ENCODE measurements around the gene UBXN11. TPM values are rescaled to one million over a fixed set of nuclear protein-coding genes. Genes with fewer than 3 reads are reported as not detected.

UBXN11 gene
- total RNA-seq, 1 experiment from 2014 or later, result 12.5 TPM

DNA sequence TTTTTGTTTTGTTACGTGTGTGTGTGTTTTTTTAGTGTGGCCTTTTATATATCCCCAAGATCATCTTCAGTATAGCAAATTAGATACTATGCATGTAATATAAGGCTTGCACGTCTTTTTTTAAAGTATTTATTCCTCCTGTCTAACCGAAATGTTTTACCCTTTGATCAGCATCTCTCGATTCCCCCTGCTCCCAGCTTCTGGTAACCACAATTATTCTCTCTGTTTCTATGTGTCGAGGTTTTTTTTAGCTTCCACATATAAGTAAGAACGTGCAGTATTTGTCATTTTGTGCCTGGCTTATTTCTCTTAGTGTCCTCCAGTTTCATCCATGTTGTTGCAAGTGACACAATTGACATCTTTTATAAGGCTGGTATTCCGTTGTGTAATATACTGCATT lies 53.7 kb downstream of the UBXN11 start:
- Mint-ChIP-seq H3K4me1 (ENCODE audit: low read depth, unreplicated experiment) (peaks cover 6% of the 10 kb centered on the region), H3K27me3 (ENCODE audit: insufficient read depth, unreplicated experiment) (no peaks in the 10 kb centered on the region), H3K4me3 (ENCODE audit: unreplicated experiment) (no peak overlapping the region), H3K36me3 (ENCODE audit: insufficient read depth, unreplicated experiment) (peaks cover 45% of the 10 kb centered on the region), H3K9me3 (ENCODE audit: unreplicated experiment) (peaks cover 8% of the 10 kb centered on the region), H3K27ac (ENCODE audit: unreplicated experiment) (no peak overlapping the region)
- no TSS peak for BruUV-seq (replicated peaks)
- no peak for DNase-seq
- TF ChIP-seq, protein P1, sequence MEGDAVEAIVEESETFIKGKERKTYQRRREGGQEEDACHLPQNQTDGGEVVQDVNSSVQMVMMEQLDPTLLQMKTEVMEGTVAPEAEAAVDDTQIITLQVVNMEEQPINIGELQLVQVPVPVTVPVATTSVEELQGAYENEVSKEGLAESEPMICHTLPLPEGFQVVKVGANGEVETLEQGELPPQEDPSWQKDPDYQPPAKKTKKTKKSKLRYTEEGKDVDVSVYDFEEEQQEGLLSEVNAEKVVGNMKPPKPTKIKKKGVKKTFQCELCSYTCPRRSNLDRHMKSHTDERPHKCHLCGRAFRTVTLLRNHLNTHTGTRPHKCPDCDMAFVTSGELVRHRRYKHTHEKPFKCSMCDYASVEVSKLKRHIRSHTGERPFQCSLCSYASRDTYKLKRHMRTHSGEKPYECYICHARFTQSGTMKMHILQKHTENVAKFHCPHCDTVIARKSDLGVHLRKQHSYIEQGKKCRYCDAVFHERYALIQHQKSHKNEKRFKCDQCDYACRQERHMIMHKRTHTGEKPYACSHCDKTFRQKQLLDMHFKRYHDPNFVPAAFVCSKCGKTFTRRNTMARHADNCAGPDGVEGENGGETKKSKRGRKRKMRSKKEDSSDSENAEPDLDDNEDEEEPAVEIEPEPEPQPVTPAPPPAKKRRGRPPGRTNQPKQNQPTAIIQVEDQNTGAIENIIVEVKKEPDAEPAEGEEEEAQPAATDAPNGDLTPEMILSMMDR (IDR thresholded peaks at IDR 0.05; ENCODE audit: insufficient read depth in 1 of 2, low read depth in 1 of 2, low read length in 1 of 2, severe bottlenecking in 1 of 2, unreplicated experiment in 1 of 2), result no peak
- Histone ChIP-seq H3K27me3 (replicated peaks; ENCODE audit: control insufficient read depth, insufficient read depth, low read length) (no peaks in the 10 kb centered on the region), H3K36me3 (ENCODE audit: control insufficient read depth, insufficient read depth, low read length) (no peaks in the 10 kb centered on the region), H3K4me3 (ENCODE audit: low read depth, low read length) (no peak overlapping the region), H3K9me3 (no peaks in the 10 kb centered on the region), H3K4me1 (no peaks in the 10 kb centered on the region)
- ChIA-PET CTCF (no interaction called here), POLR2A (no interaction called here)
- intact Hi-C loops (cut with micrococcal nuclease; ENCODE audit: unreplicated experiment), result no loop called here

DNA sequence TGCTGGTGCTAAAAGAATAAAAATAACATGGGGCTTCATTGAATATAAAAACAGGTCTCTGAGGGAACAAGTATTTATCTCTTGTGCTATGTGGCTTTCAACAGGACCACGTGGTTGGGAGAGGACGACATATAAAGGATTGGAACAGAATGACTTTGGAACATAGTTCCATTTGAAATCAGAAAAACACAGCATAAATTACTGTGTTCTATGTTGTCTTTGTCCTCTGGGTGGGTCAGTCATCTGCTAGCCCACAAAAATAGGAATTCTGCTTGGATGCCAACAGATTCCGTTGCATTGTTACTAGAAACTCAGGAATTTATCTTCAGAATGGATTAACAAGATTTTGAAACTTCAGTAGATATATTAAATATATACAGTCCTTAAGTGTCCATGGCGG lies 66.5 kb downstream of the UBXN11 start:
- Mint-ChIP-seq H3K4me1 (ENCODE audit: low read depth, unreplicated experiment) (peaks cover 17% of the 10 kb centered on the region), H3K36me3 (ENCODE audit: insufficient read depth, unreplicated experiment) (peaks cover 20% of the 10 kb centered on the region), H3K4me3 (ENCODE audit: unreplicated experiment) (no peak overlapping the region), H3K9me3 (ENCODE audit: unreplicated experiment) (no peaks in the 10 kb centered on the region), H3K27me3 (ENCODE audit: insufficient read depth, unreplicated experiment) (no peaks in the 10 kb centered on the region), H3K27ac (ENCODE audit: unreplicated experiment) (no peak overlapping the region)
- TF ChIP-seq, protein P1 (IDR thresholded peaks at IDR 0.05; ENCODE audit: insufficient read depth in 1 of 2, low read depth in 1 of 2, low read length in 1 of 2, severe bottlenecking in 1 of 2, unreplicated experiment in 1 of 2), result no peak
- H3K9me3 ChIP-seq, result no peaks in the 10 kb centered on the region
- H3K27me3 ChIP-seq (replicated peaks; ENCODE audit: control insufficient read depth, insufficient read depth, low read length), result no peaks in the 10 kb centered on the region
- ChIA-PET POLR2A (no interaction called here), CTCF (no interaction called here)
- H3K36me3 ChIP-seq (ENCODE audit: control insufficient read depth, insufficient read depth, low read length), result no peaks in the 10 kb centered on the region
- DNase-seq, result no peak
- intact Hi-C loops (cut with micrococcal nuclease; ENCODE audit: unreplicated experiment), result no loop called here
- peaks cover 7% of the 10 kb centered on the region for H3K4me1 ChIP-seq
- no TSS peak for BruUV-seq (replicated peaks)
- no peak overlapping the region for H3K4me3 ChIP-seq (ENCODE audit: low read depth, low read length)

- H3K36me3 Mint-ChIP-seq (ENCODE audit: insufficient read depth, unreplicated experiment), result peaks cover 13% of the 10 kb centered on the region
- CTCF ChIA-PET, result interaction anchor here (1.0 kb wide), 1 partner anchor 68 kb away, joined by 5 read pairs; the partner anchor contains the start of gene ZNF593
- no peaks in the 10 kb centered on the region for H3K9me3 Mint-ChIP-seq (ENCODE audit: unreplicated experiment)
- BruUV-seq (replicated peaks), result no TSS peak
- peaks cover 7% of the 10 kb centered on the region for H3K4me1 ChIP-seq
- POLR2A ChIA-PET, result no interaction called here
- intact Hi-C loops (cut with micrococcal nuclease; ENCODE audit: unreplicated experiment), result no loop called here
- H3K4me1 Mint-ChIP-seq (ENCODE audit: low read depth, unreplicated experiment), result peaks cover 23% of the 10 kb centered on the region
- H3K4me3 ChIP-seq (ENCODE audit: low read depth, low read length), result no peak overlapping the region
- H3K27ac Mint-ChIP-seq (ENCODE audit: unreplicated experiment), result peak overlapping the region; percentile 35
- no peak for DNase-seq
- H3K27me3 Mint-ChIP-seq (ENCODE audit: insufficient read depth, unreplicated experiment), result no peaks in the 10 kb centered on the region
- TF ChIP-seq, protein P1 (IDR thresholded peaks at IDR 0.05; ENCODE audit: insufficient read depth in 1 of 2, low read depth in 1 of 2, low read length in 1 of 2, severe bottlenecking in 1 of 2, unreplicated experiment in 1 of 2), result no peak
- H3K4me3 Mint-ChIP-seq (ENCODE audit: unreplicated experiment), result no peak overlapping the region
- H3K9me3 ChIP-seq, result no peaks in the 10 kb centered on the region
- H3K36me3 ChIP-seq (ENCODE audit: control insufficient read depth, insufficient read depth, low read length), result no peaks in the 10 kb centered on the region
- H3K27me3 ChIP-seq (replicated peaks; ENCODE audit: control insufficient read depth, insufficient read depth, low read length), result no peaks in the 10 kb centered on the region
Measured at GRCh38 chr1:26237230-26237966, 69.0 kb downstream of the UBXN11 start.
